GM12801 (cell line): ENCODE measurements around the gene ATL2.

Source experiments
- CTCF ChIP-seq: IDR thresholded peaks from one replicate; pipeline ENCODE4 v1.5.1; 2011; ENCODE audit warnings: control low read depth; ENCODE audit not compliant: insufficient read length; ENCODE audit errors: extremely low read depth

Gene ATL2

GRCh38 chr2:38245114-38245641 lies 131.9 kb downstream of the ATL2 start:
- TF ChIP-seq CTCF = no peak

GRCh38 chr2:38244301-38244700 lies 132.8 kb downstream of the ATL2 start:
- TF ChIP-seq CTCF = no peak
